Liver (tissue), 3 donors: ENCODE results near the gene KIFC3.

Experiments used
- GABPA ChIP-seq, 2 donors: IDR thresholded peaks in 1 of 2; conservative IDR thresholded peaks in 1 of 2; 2 replicates each; pipeline ENCODE4 v1.6.1; 2016; ENCODE audit warnings: antibody characterized with exemption in 2 of 2, mild to moderate bottlenecking in 1 of 2, moderate library complexity in 1 of 2
- TF ChIP-seq, protein P1 (sequence below): fragments of 150-350 bp; IDR thresholded peaks from 2 replicates; pipeline ENCODE4 v1.5.1; 2017; ENCODE audit warnings: improper control_type of control experiment, low read depth, low read length; ENCODE audit not compliant: missing input control
- donor health status: healthy.
- donor health status: healthy.

DNA sequence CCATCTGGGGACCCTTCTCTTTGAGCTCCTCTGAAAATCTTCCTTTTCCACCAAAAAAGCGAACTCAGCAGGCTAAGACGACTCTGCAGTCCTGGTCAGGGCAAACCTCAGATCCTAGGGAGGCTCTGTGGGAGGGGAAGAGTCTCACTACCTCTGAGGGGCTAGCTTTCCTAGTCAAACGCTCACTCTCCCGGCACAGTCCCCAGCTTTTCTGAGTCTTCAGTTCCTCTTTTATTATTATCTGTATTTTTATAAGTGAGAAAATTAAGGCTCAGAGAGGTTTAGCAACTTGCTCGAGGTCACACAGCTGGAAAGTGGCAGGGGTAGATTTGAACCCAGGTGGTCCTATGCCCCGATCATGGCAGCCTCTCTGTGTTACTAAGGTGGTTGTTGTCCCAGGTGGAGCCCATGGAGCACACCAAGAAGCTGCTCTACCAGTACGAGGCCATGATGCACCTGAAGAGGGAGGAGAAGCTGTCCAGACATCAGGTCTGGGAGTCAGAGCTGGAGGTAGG is 75.8 kb downstream of the KIFC3 start:
- TF ChIP-seq, protein P1, sequence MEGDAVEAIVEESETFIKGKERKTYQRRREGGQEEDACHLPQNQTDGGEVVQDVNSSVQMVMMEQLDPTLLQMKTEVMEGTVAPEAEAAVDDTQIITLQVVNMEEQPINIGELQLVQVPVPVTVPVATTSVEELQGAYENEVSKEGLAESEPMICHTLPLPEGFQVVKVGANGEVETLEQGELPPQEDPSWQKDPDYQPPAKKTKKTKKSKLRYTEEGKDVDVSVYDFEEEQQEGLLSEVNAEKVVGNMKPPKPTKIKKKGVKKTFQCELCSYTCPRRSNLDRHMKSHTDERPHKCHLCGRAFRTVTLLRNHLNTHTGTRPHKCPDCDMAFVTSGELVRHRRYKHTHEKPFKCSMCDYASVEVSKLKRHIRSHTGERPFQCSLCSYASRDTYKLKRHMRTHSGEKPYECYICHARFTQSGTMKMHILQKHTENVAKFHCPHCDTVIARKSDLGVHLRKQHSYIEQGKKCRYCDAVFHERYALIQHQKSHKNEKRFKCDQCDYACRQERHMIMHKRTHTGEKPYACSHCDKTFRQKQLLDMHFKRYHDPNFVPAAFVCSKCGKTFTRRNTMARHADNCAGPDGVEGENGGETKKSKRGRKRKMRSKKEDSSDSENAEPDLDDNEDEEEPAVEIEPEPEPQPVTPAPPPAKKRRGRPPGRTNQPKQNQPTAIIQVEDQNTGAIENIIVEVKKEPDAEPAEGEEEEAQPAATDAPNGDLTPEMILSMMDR: no peak
- no peak for TF ChIP-seq GABPA (IDR thresholded peaks at IDR 0.05 in 1 of 2, conservative IDR thresholded peaks at IDR 0.05 in 1 of 2)
